Neuronal stem cell (in vitro differentiated cells): ENCODE results near the gene GRM8.

Experiments used
- DNase-seq: peaks from one replicate; pipeline ENCODE4 v3.0.0-alpha.2; 2013; ENCODE audit warnings: low spot score
- H2AFZ ChIP-seq: one replicate; pipeline ENCODE4 v1.6.1; 2013; ENCODE audit warnings: mild to moderate bottlenecking, low read length, inconsistent platforms
- H2AK5ac ChIP-seq: 2 replicates; pipeline ENCODE4 v1.6.1; 2013; ENCODE audit warnings: low read depth, mild to moderate bottlenecking, inconsistent platforms, low read length, moderate library complexity, mixed read lengths
- H2BK120ac ChIP-seq: 2 replicates; pipeline ENCODE4 v1.6.1; 2013; ENCODE audit warnings: low read depth, mild to moderate bottlenecking, inconsistent platforms, low read length, moderate library complexity, mixed read lengths
- H2BK12ac ChIP-seq: one replicate; pipeline ENCODE4 v1.6.1; 2013; ENCODE audit warnings: low read length, inconsistent platforms
- H2BK15ac ChIP-seq: 2 replicates; pipeline ENCODE4 v1.6.1; 2013; ENCODE audit warnings: mild to moderate bottlenecking, low read length, inconsistent platforms, mixed read lengths
- H2BK5ac ChIP-seq: one replicate; pipeline ENCODE4 v1.6.1; 2013; ENCODE audit warnings: inconsistent platforms, mild to moderate bottlenecking, low read length, moderate library complexity
- H3K14ac ChIP-seq: one replicate; pipeline ENCODE4 v1.6.1; 2013; ENCODE audit warnings: low read length, inconsistent platforms
- H3K18ac ChIP-seq: 2 replicates; pipeline ENCODE4 v1.6.1; 2013; ENCODE audit warnings: low read length, inconsistent platforms
- H3K23ac ChIP-seq: 2 replicates; pipeline ENCODE4 v1.6.1; 2013; ENCODE audit warnings: low read depth, mild to moderate bottlenecking, mixed read lengths, low read length, inconsistent platforms; ENCODE audit not compliant: poor library complexity
- H3K27ac ChIP-seq: replicated peaks from 3 replicates; pipeline ENCODE4 v1.5.1; 2013; ENCODE audit warnings: low read length, inconsistent platforms
- H3K27me3 ChIP-seq, 3 experiments: 2 replicates each; pipeline ENCODE4 v1.6.1; 2013; ENCODE audit warnings: low read length in 3 of 3, mild to moderate bottlenecking in 2 of 3, inconsistent platforms in 1 of 3, low read depth in 1 of 3, mixed read lengths in 1 of 3, moderate library complexity in 1 of 3; ENCODE audit not compliant: control insufficient read depth in 3 of 3, insufficient read depth in 3 of 3
- H3K36me3 ChIP-seq, 2 donors: replicated peaks in 1 of 2; 2 replicates each; pipeline ENCODE4 v1.6.1; 2013; ENCODE audit warnings: low read length in 2 of 2; ENCODE audit not compliant: control insufficient read depth in 2 of 2, insufficient read depth in 2 of 2
- H3K4ac ChIP-seq: 2 replicates; pipeline ENCODE4 v1.6.1; 2013; ENCODE audit warnings: inconsistent platforms, mild to moderate bottlenecking, low read length, moderate library complexity
- H3K4me1 ChIP-seq, 2 donors: 1 replicate in 1 of 2; 2 replicates in 1 of 2; pipeline ENCODE4 v1.6.1; 2013; ENCODE audit warnings: low read length in 2 of 2, low read depth in 1 of 2; ENCODE audit not compliant: control insufficient read depth in 2 of 2, insufficient read depth in 1 of 2
- H3K4me2 ChIP-seq: one replicate; pipeline ENCODE4 v1.6.1; 2013; ENCODE audit warnings: mild to moderate bottlenecking, low read length, inconsistent platforms; ENCODE audit not compliant: insufficient read depth, poor library complexity, severe bottlenecking
- H3K4me3 ChIP-seq, 2 donors: 2 replicates each; pipeline ENCODE4 v1.5.1; 2013; ENCODE audit warnings: low read length in 2 of 2, mild to moderate bottlenecking in 2 of 2, inconsistent platforms in 1 of 2, moderate library complexity in 1 of 2
- H3K79me1 ChIP-seq: one replicate; pipeline ENCODE4 v1.6.1; 2013; ENCODE audit warnings: low read depth, mild to moderate bottlenecking, inconsistent platforms, low read length, moderate library complexity
- H3K9ac ChIP-seq: one replicate; pipeline ENCODE4 v1.6.1; 2013; ENCODE audit warnings: mild to moderate bottlenecking, low read depth, low read length, inconsistent platforms; ENCODE audit not compliant: poor library complexity
- H3K9me3 ChIP-seq, 2 donors: replicated peaks in 1 of 2; 2 replicates each; pipeline versions ENCODE3 to v1.6.1; 2013; ENCODE audit warnings: low read length in 2 of 2, mild to moderate bottlenecking in 2 of 2, inconsistent platforms in 1 of 2, low read depth in 1 of 2, mixed read lengths in 1 of 2, moderate library complexity in 1 of 2; ENCODE audit not compliant: control insufficient read depth in 2 of 2, insufficient read depth in 1 of 2
- H4K8ac ChIP-seq: one replicate; pipeline ENCODE4 v1.6.1; 2013; ENCODE audit warnings: low read depth, mild to moderate bottlenecking, inconsistent platforms, low read length, moderate library complexity
- H4K91ac ChIP-seq: one replicate; pipeline ENCODE4 v1.6.1; 2013; ENCODE audit warnings: low read length, low read depth, mild to moderate bottlenecking, inconsistent platforms; ENCODE audit not compliant: poor library complexity
- WGBS, 2 donors: extraction: QIAGEN DNeasy Blood & Tissue Kit; methylation state at CpG; one replicate each; pipeline ENCODE4 v1.1.7; 2013; ENCODE audit warnings: missing lambda C conversion rate in 2 of 2, mixed read lengths in 1 of 2; ENCODE audit not compliant: insufficient read length in 2 of 2, insufficient replicate concordance in 1 of 2; ENCODE audit errors: extremely low coverage in 2 of 2; 5-methylcytosine and 5-hydroxymethylcytosine counted together

The GRM8 gene

DNA sequence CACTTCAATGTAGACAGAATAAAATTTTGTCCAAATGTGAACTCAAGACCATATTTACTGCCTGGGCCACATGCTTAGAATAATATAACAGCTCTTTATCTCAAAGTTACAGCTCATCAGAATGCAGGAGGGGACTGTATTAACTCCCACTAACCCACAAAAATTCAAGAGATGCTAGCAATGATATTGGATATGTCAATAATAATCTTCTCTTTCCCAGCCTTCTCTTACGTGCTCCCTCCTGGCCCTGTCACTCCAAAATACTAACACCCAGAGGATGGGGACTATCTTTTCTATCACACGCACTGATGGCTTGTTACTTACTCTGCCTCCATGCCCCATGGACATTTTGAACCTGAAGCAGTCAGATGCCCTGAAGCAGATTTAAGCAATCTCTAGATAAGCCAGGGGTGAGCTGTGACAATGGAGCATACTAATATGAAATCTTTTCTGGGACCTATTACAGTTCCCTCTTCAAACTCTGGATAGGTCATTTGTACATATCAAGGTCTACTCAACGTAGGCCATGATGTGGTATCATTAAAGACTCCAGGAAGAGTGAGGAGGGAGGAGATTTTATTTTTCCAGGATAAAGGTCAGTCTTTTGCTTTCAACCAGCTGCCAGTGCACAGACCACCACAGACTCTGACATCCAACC, 803.0 kb downstream of the GRM8 start:
- no peak overlapping the region for H2BK12ac ChIP-seq
- no peak overlapping the region for H3K27ac ChIP-seq
- no peak overlapping the region for H2BK15ac ChIP-seq
- H3K4me3 ChIP-seq = no peak overlapping the region
- H2BK5ac ChIP-seq = no peak overlapping the region
- H3K18ac ChIP-seq = no peak overlapping the region
- no peak overlapping the region for H3K4ac ChIP-seq
- H3K4me1 ChIP-seq = peaks cover 0 to 2% of the 10 kb centered on the region in 2 donors
- no peak overlapping the region for H4K8ac ChIP-seq
- H2AFZ ChIP-seq = no peak overlapping the region
- H3K23ac ChIP-seq = no peak overlapping the region
- no peak overlapping the region for H2AK5ac ChIP-seq
- H3K36me3 ChIP-seq = no peaks in the 10 kb centered on the region
- no peaks in the 10 kb centered on the region for H3K27me3 ChIP-seq
- no CpG with 5 or more reads among the region's 3 CpGs for WGBS, 2 donors
- no peak overlapping the region for H3K4me2 ChIP-seq
- no peak for DNase-seq
- no peak overlapping the region for H3K9ac ChIP-seq
- H4K91ac ChIP-seq = no peak overlapping the region
- no peak overlapping the region for H3K14ac ChIP-seq
- no peaks in the 10 kb centered on the region for H3K79me1 ChIP-seq
- no peak overlapping the region for H2BK120ac ChIP-seq
- H3K9me3 ChIP-seq = no peaks in the 10 kb centered on the region

- Histone ChIP-seq H3K36me3 (no peaks in the 10 kb centered on the region), H3K27me3 (no peaks in the 10 kb centered on the region), H3K23ac (no peak overlapping the region), H3K14ac (no peak overlapping the region), H4K91ac (no peak overlapping the region), H3K79me1 (no peaks in the 10 kb centered on the region), H3K4me2 (no peak overlapping the region), H3K4me3 (no peak overlapping the region), H2BK15ac (no peak overlapping the region), H2BK12ac (no peak overlapping the region), H2AFZ (no peak overlapping the region), H3K27ac (no peak overlapping the region), H2AK5ac (no peak overlapping the region), H3K18ac (no peak overlapping the region), H2BK120ac (no peak overlapping the region), H3K9ac (no peak overlapping the region), H4K8ac (no peak overlapping the region), H3K4ac (no peak overlapping the region), H3K9me3 (no peaks in the 10 kb centered on the region), H3K4me1 (no peaks in the 10 kb centered on the region), H2BK5ac (no peak overlapping the region)
- no CpG with 5 or more reads among the region's 2 CpGs for WGBS, 2 donors
- no peak for DNase-seq
Observed at GRCh38 chr7:126447984-126448383, 804.8 kb downstream of the GRM8 start.

DNA sequence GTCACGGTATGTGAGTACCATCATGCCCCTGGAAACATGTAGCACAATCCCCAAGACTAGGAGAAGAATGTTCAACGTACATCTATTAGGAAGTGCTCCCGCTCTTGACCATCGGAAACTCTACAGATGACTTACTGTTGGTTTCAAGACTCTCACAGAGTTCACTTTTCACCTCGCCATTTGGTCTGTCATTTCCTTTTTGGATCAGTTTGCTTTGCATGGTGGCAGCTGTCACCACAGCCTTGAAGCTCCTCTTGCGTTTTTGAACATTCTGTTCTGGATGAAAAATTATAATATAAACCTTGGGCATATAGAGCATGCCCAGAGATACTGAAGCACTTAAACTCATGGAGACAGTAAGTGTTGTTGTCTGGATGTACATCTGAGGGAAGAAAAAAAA, 806.8 kb downstream of the GRM8 start:
- no peak overlapping the region for H2BK5ac ChIP-seq
- H2AFZ ChIP-seq = no peak overlapping the region
- no peaks in the 10 kb centered on the region for H3K9me3 ChIP-seq
- H2BK12ac ChIP-seq = no peak overlapping the region
- H3K27ac ChIP-seq = no peak overlapping the region
- H3K4me3 ChIP-seq = no peak overlapping the region
- no peak overlapping the region for H3K18ac ChIP-seq
- WGBS, 2 donors = no CpG with 5 or more reads among the region's 6 CpGs
- no peak overlapping the region for H2BK15ac ChIP-seq
- no peak overlapping the region for H2AK5ac ChIP-seq
- H4K91ac ChIP-seq = no peak overlapping the region
- no peak overlapping the region for H3K14ac ChIP-seq
- H3K23ac ChIP-seq = no peak overlapping the region
- no peak overlapping the region for H3K9ac ChIP-seq
- DNase-seq = no peak
- H3K4me2 ChIP-seq = no peak overlapping the region
- no peak overlapping the region for H4K8ac ChIP-seq
- H3K79me1 ChIP-seq = no peaks in the 10 kb centered on the region
- H3K36me3 ChIP-seq = no peaks in the 10 kb centered on the region
- H3K4ac ChIP-seq = no peak overlapping the region
- H2BK120ac ChIP-seq = no peak overlapping the region
- H3K27me3 ChIP-seq = no peaks in the 10 kb centered on the region
- H3K4me1 ChIP-seq = no peaks in the 10 kb centered on the region

DNA sequence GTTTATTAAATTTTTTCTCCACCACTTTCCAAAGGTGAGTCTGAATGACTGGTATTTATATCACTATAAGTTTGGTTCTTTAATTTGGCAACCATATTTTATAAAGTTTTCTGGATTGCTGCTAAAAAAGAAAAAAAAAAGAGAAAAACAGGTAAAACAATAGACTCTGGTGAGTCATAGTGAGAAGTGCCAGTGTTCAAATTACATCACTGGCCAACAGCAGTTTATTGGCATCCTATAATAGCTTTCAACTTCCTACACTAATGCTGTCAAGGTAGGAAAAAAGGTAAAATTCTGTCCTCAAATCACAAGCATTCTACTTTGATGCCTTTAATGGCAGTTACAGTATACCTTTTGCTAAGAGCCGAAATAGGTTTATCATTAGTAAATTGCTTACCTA, 808.8 kb downstream of the GRM8 start:
- Histone ChIP-seq H4K91ac (no peak overlapping the region), H3K18ac (no peak overlapping the region), H3K4me3 (no peak overlapping the region), H3K4me2 (no peak overlapping the region), H4K8ac (no peak overlapping the region), H2BK12ac (no peak overlapping the region), H2BK120ac (no peak overlapping the region), H3K27me3 (no peaks in the 10 kb centered on the region), H3K79me1 (no peaks in the 10 kb centered on the region), H2AFZ (no peak overlapping the region), H2BK5ac (no peak overlapping the region), H3K23ac (no peak overlapping the region), H3K36me3 (no peaks in the 10 kb centered on the region), H3K9ac (no peak overlapping the region), H3K14ac (no peak overlapping the region), H3K27ac (no peak overlapping the region), H3K4ac (no peak overlapping the region), H3K4me1 (no peaks in the 10 kb centered on the region), H3K9me3 (no peaks in the 10 kb centered on the region), H2AK5ac (no peak overlapping the region), H2BK15ac (no peak overlapping the region)
- no peak for DNase-seq
- WGBS, 2 donors = no CpG with 5 or more reads among the region's 1 CpG
